ENCODE data around the gene AMDHD2.
"Not testable (repeated sequence)": the region's sequence is repeated elsewhere in the genome, so short reads cannot be mapped to it uniquely, and the experiment has no call there.

AMDHD2 gene

DNA sequence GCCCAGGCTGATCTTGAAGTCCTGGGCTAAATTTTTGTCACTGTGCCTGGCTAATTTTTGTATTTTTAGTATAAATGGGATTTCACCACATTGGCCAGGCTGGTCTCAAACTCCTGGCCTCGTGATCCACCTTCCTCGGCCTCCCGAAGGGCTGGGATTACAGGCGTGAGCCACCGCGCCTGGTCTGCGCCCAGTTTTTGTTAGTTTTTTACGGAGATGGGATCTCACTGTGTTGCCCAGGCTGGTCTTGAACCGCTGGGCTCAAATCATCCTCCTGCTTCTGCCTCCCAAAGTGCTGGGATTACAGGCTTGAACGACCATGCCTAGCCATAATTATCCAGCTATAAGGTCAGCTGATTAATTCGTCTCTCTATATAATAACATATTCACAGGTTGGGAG is 13.7 kb downstream of the AMDHD2 start:
- no peak for DNase-seq (ENCODE audit: low read depth)

- DNase-seq (ENCODE audit: low read depth), result not testable (repeated sequence)
Observed at GRCh38 chr16:2534335-2534734, 14.2 kb downstream of the AMDHD2 start.

GRCh38 chr16:2535625-2536013 is 15.4 kb downstream of the AMDHD2 start:
- DNase-seq (ENCODE audit: low read depth), result no peak

GRCh38 chr16:2537451-2538379 is 17.5 kb downstream of the AMDHD2 start, which contains the start of gene PDPK1:
PDPK1 (plus strand) TSS chr16:2538021; CDS start chr16:2538113, 92 bp downstream.
- DNase-seq (ENCODE audit: low read depth), result peak; percentile 74

- not testable (repeated sequence) for DNase-seq (ENCODE audit: low read depth)
Observed at GRCh38 chr16:2539192-2539844, 19.1 kb downstream of the AMDHD2 start.

- DNase-seq (ENCODE audit: low read depth), result not testable (repeated sequence)
Observed at GRCh38 chr16:2539845-2540458, 19.8 kb downstream of the AMDHD2 start.

DNA sequence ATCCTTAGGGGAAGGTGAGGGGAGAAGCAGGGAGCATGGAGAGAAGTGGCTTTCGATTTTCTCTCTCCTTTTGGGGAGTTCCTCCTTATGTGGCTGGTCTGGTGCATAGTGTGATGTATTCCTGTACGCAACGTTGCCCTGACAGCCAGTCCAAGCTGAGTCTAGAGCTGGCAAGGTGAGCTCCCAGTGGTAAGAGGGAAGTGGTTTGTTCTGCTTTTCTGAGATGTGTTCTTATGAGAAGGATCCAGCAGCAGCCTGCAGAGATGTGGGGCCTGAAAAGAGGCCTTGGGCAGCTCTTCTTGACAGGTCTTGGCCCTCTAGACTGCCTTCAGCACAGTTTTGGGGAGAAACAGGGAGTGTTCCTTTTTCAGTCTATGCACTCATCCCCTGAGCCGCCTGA is 20.7 kb downstream of the AMDHD2 start:
- DNase-seq (ENCODE audit: low read depth), result not testable (repeated sequence)

DNA sequence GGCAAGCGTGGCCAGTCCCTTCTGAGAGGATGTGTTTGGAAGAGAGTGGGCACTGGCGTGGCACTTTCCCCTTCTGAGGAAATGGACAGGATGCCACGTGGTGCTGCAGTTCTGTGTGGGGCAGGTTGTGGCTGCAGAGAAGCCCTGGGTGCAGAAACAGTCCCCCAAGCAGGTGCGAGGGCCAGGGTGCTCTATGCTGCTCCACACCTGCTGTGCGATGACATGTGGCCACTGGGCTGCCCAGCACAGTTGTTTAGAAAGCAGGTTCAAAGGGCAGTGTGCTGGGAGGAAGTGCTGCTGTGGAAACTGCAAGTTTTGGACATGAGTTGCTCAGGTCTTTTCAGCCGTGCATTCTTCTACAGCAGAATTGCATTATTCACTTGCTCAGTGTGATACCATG is 21.2 kb downstream of the AMDHD2 start:
- DNase-seq (ENCODE audit: low read depth), result not testable (repeated sequence)

DNA sequence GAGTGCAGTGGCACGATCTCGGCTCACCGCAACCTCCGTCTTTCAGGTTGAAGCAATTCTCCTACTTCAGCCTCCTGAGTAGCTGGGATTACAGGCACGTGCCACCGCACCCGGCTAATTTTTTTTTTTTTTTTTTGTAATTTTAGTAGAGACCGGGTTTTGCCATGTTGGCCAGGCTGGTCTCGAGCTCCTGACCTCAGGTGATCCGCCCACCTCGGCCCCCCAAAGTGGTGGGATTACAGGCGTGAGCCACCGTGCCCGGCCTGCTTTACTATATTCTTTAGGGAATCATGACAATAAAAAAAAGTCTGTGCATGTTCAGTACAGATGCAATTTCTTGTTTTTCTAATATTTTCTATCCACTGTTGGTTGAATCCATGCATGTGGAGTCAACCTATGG is 23.6 kb downstream of the AMDHD2 start:
- DNase-seq (ENCODE audit: low read depth), result not testable (repeated sequence)

- DNase-seq (ENCODE audit: low read depth), result not testable (repeated sequence)
Observed at GRCh38 chr16:2550283-2550878, 30.2 kb downstream of the AMDHD2 start.

- not testable (repeated sequence) for DNase-seq (ENCODE audit: low read depth)
Observed at GRCh38 chr16:2551420-2551889, 31.3 kb downstream of the AMDHD2 start.

GRCh38 chr16:2554709-2555425 is 34.7 kb downstream of the AMDHD2 start:
- DNase-seq (ENCODE audit: low read depth), result not testable (repeated sequence)

GRCh38 chr16:2557150-2557549 is 37.0 kb downstream of the AMDHD2 start:
- DNase-seq (ENCODE audit: low read depth), result not testable (repeated sequence)

DNA sequence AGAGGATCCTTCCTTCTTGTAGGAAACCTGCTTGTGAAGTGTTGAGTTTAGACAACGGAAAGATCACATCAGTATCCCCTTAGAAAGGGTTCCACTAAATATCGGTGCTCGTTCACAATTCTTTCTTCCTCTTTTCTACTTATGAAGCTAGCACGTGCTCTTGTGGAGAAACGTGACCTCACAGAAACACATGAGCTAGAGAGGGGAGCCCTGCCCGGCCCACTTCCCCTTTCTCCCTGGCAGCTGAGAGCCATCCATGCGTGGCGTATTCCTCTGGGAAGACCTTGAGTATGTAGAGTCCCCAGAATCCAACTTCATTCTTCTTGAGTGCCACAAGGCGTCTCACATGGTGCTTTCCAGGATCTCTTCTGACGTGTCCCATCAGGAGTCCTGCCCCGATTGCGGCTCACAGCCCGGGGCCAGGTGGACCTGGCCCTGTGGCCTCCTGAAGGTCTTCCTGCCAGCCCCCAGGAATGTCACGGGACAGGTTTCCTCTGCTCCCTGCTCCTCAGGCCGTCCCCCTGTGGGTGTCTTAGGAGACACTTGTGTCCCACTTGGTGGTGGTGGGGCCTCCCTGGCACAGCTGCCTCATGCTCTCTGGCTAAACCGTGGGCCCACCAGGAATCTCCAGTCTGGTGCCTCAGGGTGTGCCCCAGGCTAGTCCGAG is 40.1 kb downstream of the AMDHD2 start:
- not testable (repeated sequence) for DNase-seq (ENCODE audit: low read depth)

DNA sequence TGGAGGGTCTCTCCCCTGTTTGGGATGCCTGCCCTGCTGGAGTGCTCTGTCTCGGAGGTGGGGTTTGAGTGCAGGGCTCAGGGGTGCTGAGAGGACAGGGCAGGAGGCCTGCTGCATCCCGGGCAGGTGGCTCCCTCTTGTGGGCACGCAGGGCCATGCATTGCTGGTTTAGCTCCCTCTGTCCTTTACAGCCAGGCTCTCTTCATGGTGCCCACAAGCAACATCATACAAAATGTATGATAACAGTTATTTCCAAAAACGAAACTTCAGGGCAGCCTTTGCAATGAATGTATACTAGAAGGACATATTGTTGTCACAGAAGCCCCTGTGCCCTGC is 40.6 kb downstream of the AMDHD2 start:
- DNase-seq (ENCODE audit: low read depth), result peak; percentile 26

- not testable (repeated sequence) for DNase-seq (ENCODE audit: low read depth)
Observed at GRCh38 chr16:2567506-2567905, 47.3 kb downstream of the AMDHD2 start.

DNA sequence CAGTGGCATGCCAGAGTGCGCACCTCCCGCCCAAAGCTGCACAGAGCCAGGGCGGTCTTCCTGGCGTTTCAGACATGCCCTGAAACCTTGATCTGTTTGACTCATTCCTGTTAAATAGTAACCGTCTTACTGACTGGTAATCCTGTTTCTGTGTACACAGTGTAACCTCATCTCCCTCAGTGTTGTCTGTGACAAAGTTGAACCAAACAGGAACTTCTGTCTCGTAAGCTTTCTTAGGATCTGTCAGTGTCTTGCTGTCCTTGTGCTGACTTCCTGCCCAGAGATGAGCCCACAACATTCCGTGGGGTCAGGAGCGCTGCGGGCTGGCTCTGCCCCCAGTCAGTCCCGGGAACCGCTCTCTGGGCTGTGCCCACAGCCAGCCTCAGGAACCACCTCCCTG is 48.4 kb downstream of the AMDHD2 start:
- DNase-seq (ENCODE audit: low read depth), result not testable (repeated sequence)

DNA sequence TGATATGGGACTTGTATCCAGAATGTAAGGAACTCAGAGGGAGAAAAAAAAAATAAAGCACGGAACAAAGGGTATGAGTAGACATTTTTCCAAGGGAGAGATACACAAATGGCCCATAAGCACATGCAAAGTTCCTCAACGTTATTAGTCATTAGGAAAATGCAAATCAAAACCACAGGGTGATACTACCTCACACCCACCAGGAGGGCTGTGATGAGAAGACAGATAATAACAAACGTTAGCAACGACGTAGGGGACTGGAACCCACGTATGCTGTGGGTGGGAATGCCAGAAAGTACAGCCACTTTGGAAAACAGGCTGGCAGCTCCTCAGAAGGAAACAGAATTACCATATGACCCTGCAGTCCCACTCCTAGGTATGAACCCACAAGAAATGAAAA is 52.5 kb downstream of the AMDHD2 start:
- DNase-seq (ENCODE audit: low read depth), result not testable (repeated sequence)

DNA sequence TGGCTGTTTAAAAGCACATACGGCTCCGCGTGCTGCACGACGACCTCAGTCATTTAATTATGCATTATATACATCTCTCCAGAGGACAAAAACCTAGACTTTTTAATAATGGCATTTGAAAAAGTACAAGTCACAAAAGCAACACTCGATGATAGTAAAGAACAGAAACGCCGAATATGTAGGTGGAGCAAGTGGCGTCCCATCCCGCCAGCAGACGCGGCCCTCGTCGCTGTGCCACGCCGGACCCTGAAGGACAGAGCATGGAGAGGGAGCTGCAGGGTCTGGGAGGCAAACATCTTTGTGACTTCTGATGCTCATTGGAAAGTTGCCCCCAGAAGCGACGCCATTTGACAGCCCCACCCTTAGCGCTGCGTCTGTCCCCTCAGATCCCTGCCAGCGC is 55.7 kb downstream of the AMDHD2 start:
- DNase-seq (ENCODE audit: low read depth), result not testable (repeated sequence)

- DNase-seq (ENCODE audit: low read depth), result not testable (repeated sequence)
Observed at GRCh38 chr16:2577044-2577443, 56.9 kb downstream of the AMDHD2 start.

GRCh38 chr16:2578905-2579304 is 58.7 kb downstream of the AMDHD2 start:
- not testable (repeated sequence) for DNase-seq (ENCODE audit: low read depth)

Measured in stimulated activated CD8-positive, alpha-beta memory T cell treated with anti-CD3 and anti-CD28 coated beads, Interleukin-7, amount 100 ng/mL, for 24 hours (primary cell).